ENCODE results near the gene GGACT.
"Not testable (repeated sequence)": the region's sequence is repeated elsewhere in the genome, so short reads cannot be mapped to it uniquely, and the experiment has no call there.

The GGACT gene

DNA sequence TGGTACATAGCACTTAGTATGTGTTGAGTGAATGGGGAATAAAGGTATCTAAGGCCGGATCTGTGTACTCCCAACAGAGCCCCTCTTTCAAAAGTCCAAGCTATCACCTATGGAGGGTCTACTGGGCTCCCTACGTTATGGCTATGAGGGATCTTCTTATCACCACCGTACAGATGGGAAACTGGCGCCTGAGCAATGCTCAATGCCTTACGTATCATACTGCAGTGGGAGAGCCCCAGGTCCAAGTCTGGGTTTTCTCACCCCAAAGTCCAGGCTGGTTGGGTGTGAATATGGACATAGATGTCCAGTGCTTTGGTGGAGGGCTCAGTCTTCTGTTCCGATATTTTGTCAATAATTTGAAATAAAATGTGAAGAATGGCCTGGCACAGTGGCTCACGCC, 13.1 kb upstream of the GGACT start:
- DNase-seq (ENCODE audit: low read depth in 1 of 2, low spot score in 1 of 2), result no peak

DNA sequence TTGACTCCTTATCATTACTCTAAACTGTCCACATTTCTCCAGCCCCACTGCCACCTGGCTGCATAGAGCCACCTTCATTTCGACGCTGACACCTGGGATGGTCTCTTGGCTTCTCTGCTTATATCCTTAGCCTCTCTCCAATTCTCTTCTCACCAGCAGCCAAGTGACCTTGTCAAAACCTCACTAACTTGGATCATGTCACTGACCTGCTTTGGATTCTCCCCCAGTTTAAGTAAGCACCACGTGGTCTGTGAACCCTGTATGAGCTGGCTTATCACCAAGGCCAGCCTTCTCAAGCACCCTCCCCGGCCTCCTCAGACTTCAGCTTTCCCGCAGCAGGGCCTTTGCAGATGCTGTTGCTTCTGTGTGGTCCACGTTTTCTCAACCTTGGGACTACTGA, 12.3 kb upstream of the GGACT start:
- no peak for DNase-seq (ENCODE audit: low read depth in 1 of 2, low spot score in 1 of 2)

DNA sequence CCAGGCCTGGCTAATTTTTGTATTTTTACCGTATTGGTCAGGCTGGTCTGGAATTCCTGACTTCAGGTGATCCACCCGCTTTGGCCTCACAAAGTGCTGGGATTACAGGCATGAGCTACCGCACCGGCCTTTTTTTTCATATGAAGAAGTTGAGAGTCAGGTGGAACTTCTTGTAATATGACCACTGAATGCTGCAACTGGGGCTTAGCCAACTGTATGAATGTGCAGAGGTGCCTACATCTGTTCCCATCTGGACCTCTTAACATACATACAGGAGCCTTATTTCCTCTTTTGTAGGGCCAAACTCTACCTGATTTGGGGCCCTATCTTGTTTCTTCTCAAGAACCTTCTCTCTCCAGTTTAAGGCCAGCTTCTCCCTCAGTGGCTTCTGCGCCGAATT, 11.9 kb upstream of the GGACT start:
- DNase-seq (ENCODE audit: low read depth in 1 of 2, low spot score in 1 of 2), result no peak

DNA sequence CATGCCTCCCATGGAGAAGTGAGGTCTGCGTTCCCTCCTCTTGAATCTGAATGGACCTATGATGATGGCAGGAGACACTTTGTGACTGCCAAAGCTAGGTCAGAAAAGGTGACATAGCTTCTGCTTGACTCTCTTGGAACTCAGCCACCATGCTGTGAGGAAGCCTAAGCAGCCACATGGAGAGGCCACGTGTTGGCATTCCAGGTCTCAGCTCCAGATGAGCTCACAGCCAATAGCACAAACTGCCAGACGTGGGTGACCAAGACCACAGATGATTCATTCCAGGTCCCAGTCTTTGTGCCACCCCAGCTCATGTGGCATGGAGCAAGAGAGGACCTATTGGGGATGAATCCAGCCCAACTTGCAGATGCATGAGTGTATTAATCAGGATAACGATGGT, 8.7 kb upstream of the GGACT start:
- DNase-seq (ENCODE audit: low read depth in 1 of 2, low spot score in 1 of 2), result no peak

DNA sequence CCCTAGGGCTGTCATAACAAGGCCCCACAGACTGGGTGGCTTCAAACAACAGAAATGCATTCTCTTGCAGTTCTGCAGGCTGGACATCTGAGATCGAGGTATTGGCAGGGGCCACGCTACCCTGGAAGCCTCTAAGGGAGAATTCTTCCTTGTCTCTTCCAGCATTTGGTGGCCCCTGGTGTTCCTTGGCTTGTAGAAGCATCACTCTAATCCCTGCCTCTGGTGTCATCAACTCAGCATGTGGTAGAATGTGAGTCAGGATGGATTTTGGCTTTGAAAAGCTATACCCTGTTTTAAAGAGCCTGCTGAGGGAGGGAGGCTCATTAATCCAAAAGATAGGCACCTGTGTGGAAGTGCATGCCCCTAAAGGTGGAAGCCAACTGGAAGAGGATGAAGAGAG, 7.9 kb upstream of the GGACT start:
- DNase-seq (ENCODE audit: low read depth in 1 of 2, low spot score in 1 of 2), result no peak

DNA sequence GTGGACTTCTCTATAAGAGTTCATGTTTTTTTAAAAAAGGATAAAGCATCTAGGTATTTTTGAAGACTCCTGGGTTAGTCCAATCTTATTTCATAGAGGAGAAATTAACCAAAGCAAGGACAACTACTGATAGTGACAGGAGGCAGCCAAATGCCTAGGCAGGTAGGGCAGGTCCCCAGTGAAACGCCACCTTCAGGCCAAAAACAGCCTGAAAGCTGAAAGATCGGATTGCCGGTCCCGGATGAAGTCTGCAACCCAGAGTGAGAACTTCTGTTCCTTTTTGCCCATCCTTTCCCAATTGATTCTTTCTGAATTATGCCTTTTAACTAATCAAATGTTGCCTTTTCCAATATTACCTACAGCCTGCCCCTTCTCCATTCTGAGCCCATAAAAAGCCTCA, 6.1 kb upstream of the GGACT start:
- DNase-seq (ENCODE audit: low read depth in 1 of 2, low spot score in 1 of 2), result no peak

DNA sequence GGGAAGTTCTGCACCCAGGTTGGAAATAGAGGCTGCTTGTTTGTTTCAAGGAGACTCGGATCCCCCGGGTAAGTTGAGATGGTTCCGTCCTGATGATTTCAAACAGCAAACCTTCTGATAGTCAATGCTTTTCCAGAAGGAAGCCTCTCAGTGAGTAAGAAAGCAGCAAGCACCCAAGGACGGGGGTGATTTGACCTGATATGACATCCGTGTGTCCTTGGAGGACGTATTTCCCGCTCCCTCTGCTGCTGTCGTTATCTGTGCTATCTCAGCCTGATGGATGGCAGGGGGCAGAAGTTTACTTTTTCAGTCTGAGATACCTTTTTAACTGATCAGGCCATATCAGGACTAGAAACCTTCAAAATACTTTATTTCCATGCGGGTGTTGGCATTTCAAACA, 5.7 kb upstream of the GGACT start:
- DNase-seq (ENCODE audit: low read depth in 1 of 2, low spot score in 1 of 2), result no peak

DNA sequence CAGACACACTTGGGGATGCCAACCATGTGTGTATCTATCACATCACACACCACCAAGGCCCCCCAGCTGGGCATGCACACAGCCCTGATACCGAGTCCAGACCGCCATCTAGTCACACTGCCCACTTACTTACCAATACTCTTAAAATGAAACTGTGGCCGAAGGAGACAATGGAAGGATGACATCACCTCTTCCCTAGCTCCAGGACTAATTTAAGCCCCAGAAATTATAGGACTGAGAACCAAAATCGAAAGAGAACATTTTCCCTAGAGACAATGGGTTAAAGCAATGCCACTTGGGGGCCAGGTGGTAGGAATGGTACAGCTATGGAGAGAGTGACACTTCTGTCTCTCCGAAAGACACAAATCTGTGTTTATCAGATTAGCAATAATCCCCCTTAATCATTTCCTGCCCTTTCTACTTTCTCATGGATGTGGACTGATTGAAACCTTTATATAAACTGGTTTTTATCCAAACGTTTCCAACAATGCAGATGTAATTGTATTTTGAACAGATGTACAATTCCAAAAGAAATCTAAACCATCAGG, 663 bp upstream of the GGACT start:
- no peak for DNase-seq (ENCODE audit: low read depth in 1 of 2, low spot score in 1 of 2)

DNA sequence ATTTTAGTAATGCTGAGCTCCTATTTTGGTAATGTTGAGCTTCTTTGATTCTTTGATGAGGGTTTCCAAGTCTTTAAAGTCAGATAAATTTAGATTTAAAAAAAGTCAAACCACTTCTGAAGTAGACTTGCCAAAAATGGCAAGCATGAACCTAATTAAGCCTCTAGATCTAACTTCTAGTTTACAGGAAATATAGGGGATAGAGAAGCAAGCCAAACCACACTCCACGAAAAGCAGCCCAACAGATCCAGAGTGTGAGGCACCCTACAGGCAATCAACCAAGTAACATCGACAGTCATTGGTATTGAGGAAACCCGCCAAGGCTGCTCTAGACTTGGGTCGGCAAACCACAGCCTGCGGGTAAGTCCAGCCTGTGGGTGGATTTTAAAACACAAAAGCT, 3.7 kb downstream of the GGACT start:
- no peak for DNase-seq (ENCODE audit: low read depth in 1 of 2, low spot score in 1 of 2)

DNA sequence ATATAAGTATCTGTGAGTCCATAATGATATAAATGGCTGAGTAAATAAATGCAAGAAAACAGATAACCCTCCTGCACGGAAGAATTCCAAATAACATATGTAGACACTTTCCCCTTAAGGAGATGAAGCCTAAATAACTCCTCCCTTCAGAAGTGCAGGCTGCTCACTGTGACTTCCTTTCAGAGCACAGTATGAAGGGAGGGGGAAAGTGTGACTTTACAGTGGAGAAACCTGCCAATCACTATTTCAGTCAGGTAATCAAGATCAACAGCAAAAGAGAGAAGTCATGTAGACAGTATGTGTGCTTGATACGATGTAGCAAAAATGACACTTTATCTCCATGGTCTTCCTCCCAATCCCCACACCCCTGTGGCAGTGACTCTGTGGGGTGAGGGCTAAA, 7.1 kb downstream of the GGACT start:
- no peak for DNase-seq (ENCODE audit: low read depth in 1 of 2, low spot score in 1 of 2)

DNA sequence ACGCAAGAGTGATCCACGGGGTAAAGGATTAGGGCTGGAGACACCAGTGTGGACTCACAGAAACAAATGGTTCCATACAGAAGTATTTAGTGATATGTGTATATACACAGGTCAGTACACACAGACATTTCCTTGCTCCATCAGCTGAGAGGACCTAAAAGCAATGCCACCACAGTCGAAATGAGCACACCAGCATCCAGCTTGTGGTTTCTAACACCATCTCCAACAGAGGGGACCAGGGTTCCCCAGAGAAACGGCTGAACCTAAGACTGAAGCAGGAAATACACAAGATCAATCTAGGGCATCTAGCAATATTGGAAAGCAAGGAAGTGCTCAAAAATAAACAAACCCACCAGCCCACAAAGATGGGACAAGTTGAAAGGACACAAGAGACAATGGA, 7.6 kb downstream of the GGACT start:
- DNase-seq (ENCODE audit: low read depth in 1 of 2, low spot score in 1 of 2), result no peak

DNA sequence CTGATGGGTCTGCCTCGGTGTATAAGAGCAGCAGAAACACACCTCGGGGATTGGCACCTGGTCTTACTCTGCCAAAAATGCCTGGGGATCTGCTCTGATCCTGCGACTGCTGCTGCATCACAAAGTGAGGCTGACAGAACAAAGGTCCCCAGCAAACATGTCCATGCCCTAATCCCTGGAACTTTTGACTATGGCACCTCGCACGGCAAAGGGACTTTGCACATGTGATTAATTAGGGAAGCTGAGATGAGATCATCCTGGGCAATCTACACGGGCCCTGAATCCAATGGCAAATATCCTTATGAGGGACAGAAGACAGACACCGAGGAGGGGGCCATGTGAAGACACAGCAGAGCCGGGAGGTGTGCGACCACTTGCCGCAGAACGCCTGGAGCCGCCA, 8.5 kb downstream of the GGACT start:
- no peak for DNase-seq (ENCODE audit: low read depth in 1 of 2, low spot score in 1 of 2)

DNA sequence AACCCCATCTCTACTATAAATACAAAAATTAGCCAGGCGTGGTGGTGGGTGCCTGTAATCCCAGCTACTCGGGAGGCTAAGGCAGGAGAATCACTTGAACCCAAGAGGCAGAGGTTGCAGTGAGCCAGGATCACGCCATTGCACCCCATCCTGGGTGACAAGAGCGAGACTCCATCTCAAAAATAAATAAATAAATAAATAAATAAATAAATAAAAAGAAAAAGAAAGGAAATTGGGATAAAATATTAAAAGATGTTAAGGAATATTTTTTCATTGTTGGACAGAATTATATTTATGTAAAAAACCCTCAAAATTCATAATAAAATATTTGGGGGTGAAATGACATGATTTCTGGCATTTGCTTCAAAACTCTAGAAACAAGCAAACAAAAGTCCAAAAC, 11.3 kb downstream of the GGACT start:
- not testable (repeated sequence) for DNase-seq (ENCODE audit: low read depth in 1 of 2, low spot score in 1 of 2)

DNA sequence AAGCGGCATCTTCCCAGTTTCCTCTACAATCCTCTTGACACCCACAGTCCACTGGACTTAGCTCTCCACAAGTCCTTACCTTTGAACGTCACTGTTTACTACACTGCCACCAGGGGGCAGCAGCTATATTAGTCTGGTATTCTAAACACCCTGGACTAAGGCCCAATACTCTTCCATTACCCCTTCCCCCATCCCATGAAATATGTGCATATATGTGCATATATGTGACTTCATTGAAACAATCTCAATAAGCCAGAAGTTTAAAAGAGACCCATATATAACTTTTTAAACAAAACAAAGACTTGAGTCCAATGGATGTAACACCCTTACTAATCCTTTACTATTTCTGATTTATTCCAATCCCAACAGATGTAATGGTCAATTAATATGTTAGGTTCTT, 15.5 kb downstream of the GGACT start:
- DNase-seq (ENCODE audit: low read depth in 1 of 2, low spot score in 1 of 2), result peak; percentile 53 to 56

DNA sequence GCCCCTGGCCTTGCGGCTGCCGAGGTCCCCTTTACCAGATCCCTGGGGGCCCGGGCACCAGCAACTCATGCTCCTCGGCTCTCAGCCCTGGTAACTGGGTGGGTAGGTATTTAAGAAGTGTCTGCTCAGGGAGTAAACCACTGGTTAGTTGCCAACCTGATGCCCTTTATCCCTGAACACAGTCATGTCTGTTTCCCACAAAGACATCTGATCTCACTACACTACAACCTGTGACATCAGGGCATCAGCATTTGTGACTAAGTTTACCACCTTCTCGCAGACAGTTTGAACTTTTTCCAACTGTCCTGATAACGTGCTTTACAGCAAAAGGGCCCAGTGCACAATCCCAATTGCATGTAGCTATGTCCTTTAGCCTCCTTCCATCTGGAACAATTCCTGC, 22.0 kb downstream of the GGACT start:
- DNase-seq (ENCODE audit: low read depth in 1 of 2, low spot score in 1 of 2), result no peak

DNA sequence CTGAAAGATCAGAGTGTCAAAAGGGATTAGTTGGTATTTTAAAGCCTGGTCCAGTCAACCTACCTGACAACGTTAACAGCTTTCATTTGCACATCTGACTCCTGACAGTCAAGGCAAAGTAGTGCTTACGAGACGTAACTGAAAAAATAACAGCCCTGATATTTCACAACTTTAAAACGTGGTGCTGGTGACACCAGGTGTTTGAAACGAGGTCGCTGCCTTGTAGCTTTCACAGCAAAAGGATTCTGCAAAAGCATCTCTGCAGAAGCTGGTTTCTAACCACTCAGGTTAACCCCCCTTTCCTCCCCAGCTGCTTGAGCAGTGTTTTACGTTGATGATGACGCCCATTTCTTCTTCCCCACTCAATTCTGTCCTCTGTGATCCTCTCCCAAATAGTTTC, 23.3 kb downstream of the GGACT start:
- DNase-seq (ENCODE audit: low read depth in 1 of 2, low spot score in 1 of 2), result no peak

DNA sequence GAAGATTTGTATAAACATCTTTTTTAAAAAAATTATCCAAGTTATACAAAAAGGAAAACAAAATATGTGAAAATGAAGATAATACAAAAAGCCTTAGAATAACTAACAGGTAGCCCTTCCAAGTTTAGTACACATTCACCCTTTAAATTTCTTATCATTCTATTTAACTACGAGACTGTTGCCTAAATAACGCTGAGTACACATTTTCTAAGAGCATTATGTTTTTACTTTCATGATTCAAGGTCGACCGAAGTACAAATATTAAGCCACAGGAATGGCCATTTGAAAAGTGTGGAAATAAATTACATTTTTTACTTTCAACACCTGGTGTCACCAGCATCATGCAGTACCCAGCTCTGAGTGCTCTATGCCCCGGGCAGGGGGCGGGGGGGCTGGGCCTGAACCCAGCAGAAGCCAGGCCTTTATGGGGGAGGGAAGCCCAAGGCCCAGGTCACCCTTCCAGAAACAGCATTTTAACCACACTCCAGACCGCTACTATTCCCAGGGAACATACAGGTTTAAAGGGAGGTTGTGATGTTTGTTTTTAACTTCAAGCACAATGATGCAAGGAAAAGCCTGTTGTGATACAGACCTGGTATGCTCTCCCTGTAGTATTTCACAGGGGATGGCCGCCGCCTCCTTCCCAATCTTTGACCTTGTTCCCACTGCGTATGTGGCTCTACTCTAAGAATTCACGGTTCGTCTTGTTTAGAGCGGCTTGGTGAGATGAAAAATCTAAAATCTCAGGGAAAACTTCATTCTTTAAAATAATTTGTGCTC, 24.0 kb downstream of the GGACT start:
- DNase-seq (ENCODE audit: low read depth in 1 of 2, low spot score in 1 of 2), result no peak

DNA sequence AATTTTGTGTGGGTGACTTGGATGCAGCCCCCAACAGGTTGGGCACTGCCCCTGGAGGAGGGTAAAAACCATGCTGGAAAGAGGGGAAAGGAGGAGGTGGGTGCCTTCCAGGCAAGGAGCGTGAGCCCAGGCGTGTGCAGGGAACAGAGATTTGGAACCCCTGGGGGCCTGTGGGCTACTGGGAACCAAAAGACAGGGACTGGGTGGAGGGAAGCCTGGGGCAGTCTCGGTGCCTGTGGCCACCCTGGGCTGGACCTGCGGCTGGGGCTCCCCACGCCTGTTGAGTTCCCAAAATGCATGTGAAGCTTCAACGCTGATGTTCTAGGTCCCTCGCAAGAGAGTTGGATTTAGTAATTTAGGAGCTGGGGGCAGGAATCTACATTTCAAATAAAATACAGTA, 24.8 kb downstream of the GGACT start:
- DNase-seq (ENCODE audit: low read depth in 1 of 2, low spot score in 1 of 2), result no peak

DNA sequence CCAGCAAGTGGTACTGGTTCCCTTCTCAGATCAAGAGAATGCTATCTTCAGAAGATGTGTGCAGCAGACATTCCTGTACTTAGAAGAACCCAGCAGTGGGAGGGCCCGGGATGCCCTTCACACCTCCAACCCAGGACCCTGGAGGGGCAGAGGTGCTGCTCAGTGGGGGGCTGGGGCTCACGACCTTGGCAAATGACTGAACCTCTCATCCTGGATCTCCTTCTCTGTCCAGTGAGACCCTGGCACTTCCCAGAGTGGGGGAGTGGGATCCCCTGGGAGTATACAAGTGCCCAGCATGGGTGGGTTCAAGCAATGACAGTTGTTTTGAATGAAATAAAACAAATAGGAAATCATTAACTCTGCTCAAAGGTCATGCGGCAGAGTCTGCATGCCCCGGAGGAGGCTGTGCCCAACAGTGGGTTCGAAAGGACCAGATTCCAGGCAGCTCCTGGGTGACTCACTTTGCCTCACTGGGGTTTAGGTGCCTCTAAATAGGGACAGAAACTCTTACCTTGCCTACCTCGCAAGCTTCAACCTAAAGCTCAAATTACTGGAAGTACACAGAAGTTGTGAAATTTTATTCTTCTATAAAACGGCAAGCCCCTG, 26.9 kb downstream of the GGACT start:
- DNase-seq (ENCODE audit: low read depth in 1 of 2, low spot score in 1 of 2), result no peak

DNA sequence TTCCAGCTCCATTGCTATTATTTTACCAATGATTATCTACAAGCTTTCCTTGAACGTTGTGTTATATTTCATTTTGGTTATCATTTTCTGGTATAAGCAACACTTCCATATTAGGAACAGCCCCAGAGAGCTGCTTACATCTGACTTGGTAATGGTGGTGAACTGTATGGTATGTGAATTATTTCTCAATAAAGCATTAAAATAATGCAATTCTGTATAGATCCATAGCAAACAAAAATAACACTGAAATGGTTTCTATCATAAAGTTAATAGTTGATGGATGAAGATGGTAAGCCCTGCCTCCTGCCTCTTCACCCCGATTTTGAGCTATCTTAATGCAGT, 27.5 kb downstream of the GGACT start:
- DNase-seq (ENCODE audit: low read depth in 1 of 2, low spot score in 1 of 2), result no peak

DNA sequence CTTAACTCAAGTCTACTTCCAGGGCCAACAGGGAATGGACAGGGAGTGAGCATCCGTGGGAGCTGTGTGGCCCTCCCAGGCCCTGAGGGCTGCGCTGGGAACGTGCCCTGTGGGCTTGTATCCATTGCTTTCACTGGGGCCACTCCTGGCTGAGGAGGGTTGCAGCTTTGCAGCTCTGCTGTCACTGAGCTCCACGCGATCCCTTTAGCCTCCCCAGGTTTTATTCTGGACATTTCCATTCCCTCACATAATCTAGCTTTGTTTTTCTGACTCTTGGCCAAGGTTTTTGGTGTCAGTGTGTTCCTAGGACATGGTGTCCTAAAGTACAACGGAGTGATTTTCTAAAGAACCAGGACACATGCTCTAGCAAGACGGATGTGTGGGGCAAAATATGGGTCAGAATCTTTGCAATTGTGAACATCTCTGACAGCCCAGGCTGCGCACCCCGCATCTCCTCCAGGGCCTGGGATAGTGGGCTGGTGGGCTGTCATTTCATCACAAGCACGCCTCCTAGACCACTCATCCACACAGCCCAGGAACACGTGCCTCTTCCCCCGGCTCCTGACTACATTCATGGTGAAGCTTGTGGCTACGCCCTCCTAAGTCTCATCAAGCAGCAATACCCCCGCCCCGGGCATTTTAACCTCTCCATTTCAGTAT, 28.0 kb downstream of the GGACT start:
- DNase-seq (ENCODE audit: low read depth in 1 of 2, low spot score in 1 of 2), result no peak

DNA sequence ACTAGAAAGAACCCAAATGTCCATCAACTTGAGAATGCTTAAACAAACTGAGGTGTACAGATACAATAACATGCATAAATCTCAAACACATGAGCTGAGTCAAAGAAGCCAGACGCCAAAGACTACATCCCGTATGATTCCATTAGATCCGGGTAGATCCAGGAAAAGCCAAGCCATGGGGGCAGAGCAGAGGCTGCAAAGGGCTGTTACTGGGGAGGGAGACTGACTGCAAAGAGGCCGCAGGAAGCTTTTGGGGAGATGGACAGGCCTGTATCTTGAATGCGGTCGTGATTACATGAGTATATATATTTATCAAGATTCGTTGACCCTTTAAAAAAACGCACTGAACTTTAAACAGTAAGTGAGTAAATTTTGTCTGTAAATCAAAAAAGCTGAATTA, 28.7 kb downstream of the GGACT start:
- no peak for DNase-seq (ENCODE audit: low read depth in 1 of 2, low spot score in 1 of 2)

DNA sequence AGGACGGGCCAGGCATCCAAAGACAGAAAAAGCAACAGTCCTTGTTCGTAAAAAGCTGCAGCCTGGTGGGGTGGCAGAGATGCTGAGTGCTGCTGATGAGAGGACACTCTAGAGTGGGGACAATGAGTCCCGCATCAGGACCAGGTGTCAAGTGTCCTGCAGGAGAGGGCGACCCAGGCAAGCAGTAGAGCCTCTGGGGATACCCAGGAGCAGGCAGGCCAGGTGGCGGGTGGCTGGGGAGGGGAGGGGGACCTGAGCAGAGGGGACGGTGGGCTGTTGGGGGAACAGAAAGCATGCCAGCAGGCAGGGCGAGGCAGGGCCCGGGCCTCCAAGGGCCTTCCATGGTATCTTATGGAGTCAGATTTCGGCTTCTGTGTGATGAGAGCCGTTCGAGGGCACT, 35.8 kb downstream of the GGACT start:
- no peak for DNase-seq (ENCODE audit: low read depth in 1 of 2, low spot score in 1 of 2)
